Daoy (cell line): ENCODE results near the gene MAPKAPK2. TPM values are rescaled to one million over a fixed set of nuclear protein-coding genes. Genes with fewer than 3 reads are reported as not detected.
A peak's percentile ranks its signal among the peaks of the same experiment; 100 is the strongest.

Experiments used
- DNase-seq: peaks from one replicate; pipeline ENCODE4 v3.0.0-alpha.2; 2015; ENCODE audit warnings: low read depth
- total RNA-seq: library from RNA; depleted of rRNA; stranded (reverse); fragments of >200 nt; shearing (Covaris generic); gene quantifications from 2 replicates; pipeline ENCODE4 v1.2.3, GENCODE V29; 2014

The MAPKAPK2 gene
- total RNA-seq, 1 experiment from 2014 or later: 32.0 TPM

GRCh38 chr1:206660136-206660535, 24.6 kb upstream of the MAPKAPK2 start:
- DNase-seq: no peak

- no peak for DNase-seq
These were observed 23.4 kb upstream of the MAPKAPK2 start for GRCh38 chr1:206661161-206661820.

GRCh38 chr1:206662396-206663092, 22.2 kb upstream of the MAPKAPK2 start:
- DNase-seq: no peak

- DNase-seq: no peak
These were observed 21.3 kb upstream of the MAPKAPK2 start for GRCh38 chr1:206663362-206663761.

GRCh38 chr1:206663832-206664652, 20.7 kb upstream of the MAPKAPK2 start:
- peak; percentile 62 for DNase-seq

GRCh38 chr1:206664740-206665139, 20.0 kb upstream of the MAPKAPK2 start:
- DNase-seq: no peak

GRCh38 chr1:206666031-206666561, 18.6 kb upstream of the MAPKAPK2 start:
- DNase-seq: no peak

GRCh38 chr1:206666954-206667665, 17.6 kb upstream of the MAPKAPK2 start:
- no peak for DNase-seq

- no peak for DNase-seq
These were observed 16.4 kb upstream of the MAPKAPK2 start for GRCh38 chr1:206668351-206668750.

GRCh38 chr1:206668874-206669410, 15.8 kb upstream of the MAPKAPK2 start:
- DNase-seq: no peak

GRCh38 chr1:206672011-206672688, 12.6 kb upstream of the MAPKAPK2 start:
- no peak for DNase-seq

- DNase-seq: no peak
These were observed 11.6 kb upstream of the MAPKAPK2 start for GRCh38 chr1:206672844-206673758.

- no peak for DNase-seq
These were observed 10.5 kb upstream of the MAPKAPK2 start for GRCh38 chr1:206674236-206674635.

- peak; percentile 96 for DNase-seq
These were observed 9.9 kb upstream of the MAPKAPK2 start for GRCh38 chr1:206674745-206675175.

GRCh38 chr1:206676499-206676898, 8.2 kb upstream of the MAPKAPK2 start:
- DNase-seq: no peak

- DNase-seq: no peak
These were observed 6.2 kb upstream of the MAPKAPK2 start for GRCh38 chr1:206678490-206678889.

GRCh38 chr1:206679738-206680211, 4.9 kb upstream of the MAPKAPK2 start:
- DNase-seq: no peak

- DNase-seq: no peak
These were observed 4.4 kb upstream of the MAPKAPK2 start for GRCh38 chr1:206680279-206680678.

GRCh38 chr1:206681359-206681758, 3.3 kb upstream of the MAPKAPK2 start:
- no peak for DNase-seq

- DNase-seq: no peak
These were observed 2.6 kb upstream of the MAPKAPK2 start for GRCh38 chr1:206682111-206682510.
